HepG2 (cell line): ENCODE results near the gene IDUA. TPM values are rescaled to one million over a fixed set of nuclear protein-coding genes. Genes with fewer than 3 reads are reported as not detected.
"Not testable (repeated sequence)": the region's sequence is repeated elsewhere in the genome, so short reads cannot be mapped to it uniquely, and the experiment has no call there.

ENCODE experiments used
- ATAC-seq: fragments of 200-7000 bp; cut with Tn5 transposase; 3 replicates; pipeline ENCODE4 v1.9.1; 2020; ENCODE audit warnings: mild to moderate bottlenecking, moderate library complexity
- BruUV-seq: library from RNA; stranded (reverse); fragments of 400-500 nt; replicated peaks from 2 replicates; lab custom pipeline; 2021; lab: Mats Ljungman, UMichigan
- CTCF ChIA-PET: fragments of 300-600 bp; formaldehyde crosslinking; extraction: SDS; loops from one replicate; lab custom pipeline; 2021; ENCODE audit warnings: low total read pairs, inconsistent platforms, low intra/inter-chr PET ratio; lab: Yijun Ruan, JAX
- POLR2A ChIA-PET: fragments of 350-600 bp; sonication (Branson Sonifier 250); formaldehyde crosslinking; loops from one replicate; lab custom pipeline; 2020; ENCODE audit warnings: antibody characterized with exemption, inconsistent platforms; lab: Yijun Ruan, JAX
- DNase-seq: peaks from one replicate; pipeline ENCODE4 v3.0.0-alpha.2; 2015; ENCODE audit warnings: low spot score
- FAIRE-seq: peaks from 3 replicates; lab custom pipeline; 2011; peaks lifted over from hg19 to GRCh38; lab: Jason Lieb, UNC
- H2AFZ ChIP-seq: one replicate; pipeline ENCODE4 v1.6.1; 2011; ENCODE audit warnings: low read length, inconsistent platforms
- H3K27ac ChIP-seq: fragments of 300-600 bp; 3 replicates; pipeline ENCODE4 v1.8.0; 2011; ENCODE audit warnings: mixed run types, mild to moderate bottlenecking, mixed read lengths, low read length, inconsistent platforms; ENCODE audit not compliant: insufficient read depth; ENCODE audit errors: extremely low read length
- H3K27me3 ChIP-seq, 2 experiments: fragments of 200-600 bp in 1 of 2; 2 replicates in 1 of 2; 3 replicates in 1 of 2; pipeline versions ENCODE4 v1.6.0 to v1.8.0; 2011; ENCODE audit warnings: low read length in 2 of 2, mild to moderate bottlenecking in 2 of 2, moderate library complexity in 2 of 2, inconsistent platforms in 1 of 2; ENCODE audit not compliant: insufficient read depth in 2 of 2, control insufficient read depth in 1 of 2
- H3K36me3 ChIP-seq, 2 experiments: fragments of 200-600 bp in 1 of 2; replicated peaks in 1 of 2; 2 replicates in 1 of 2; 3 replicates in 1 of 2; pipeline versions ENCODE4 v1.5.1 to v1.8.0; 2011; ENCODE audit warnings: low read length in 2 of 2, inconsistent platforms in 1 of 2; ENCODE audit not compliant: insufficient read depth in 2 of 2, control insufficient read depth in 1 of 2
- H3K4me1 ChIP-seq: 2 replicates; pipeline ENCODE4 v1.5.1; 2012; ENCODE audit warnings: low read length, inconsistent platforms; ENCODE audit not compliant: insufficient read depth
- H3K4me2 ChIP-seq: 2 replicates; pipeline ENCODE4 v1.6.0; 2011; ENCODE audit warnings: low read depth, low read length, inconsistent platforms
- H3K4me3 ChIP-seq, 3 experiments: fragments of 200-600 bp in 1 of 3; sonication (generic), shearing (Covaris generic) in 1 of 3; replicated peaks in 1 of 3; 2 replicates each; pipeline ENCODE4 v1.5.1; 2011 to 2016; ENCODE audit warnings: low read length in 3 of 3, inconsistent platforms in 2 of 3, low read depth in 2 of 3, mild to moderate bottlenecking in 2 of 3, control low read depth in 1 of 3, mixed read lengths in 1 of 3; ENCODE audit not compliant: insufficient read depth in 1 of 3
- H3K79me2 ChIP-seq: one replicate; pipeline ENCODE4 v1.6.1; 2011; ENCODE audit warnings: low read length, inconsistent platforms; ENCODE audit not compliant: insufficient read depth
- H3K9ac ChIP-seq: 2 replicates; pipeline ENCODE4 v1.6.0; 2011; ENCODE audit warnings: mild to moderate bottlenecking, low read depth, low read length, inconsistent platforms; ENCODE audit not compliant: insufficient read depth
- H3K9me3 ChIP-seq: 2 replicates; pipeline ENCODE4 v1.5.1; 2012; ENCODE audit warnings: mild to moderate bottlenecking, low read length
- H4K20me1 ChIP-seq: 2 replicates; pipeline ENCODE4 v1.6.0; 2011; ENCODE audit warnings: inconsistent platforms, mild to moderate bottlenecking, low read length, moderate library complexity; ENCODE audit not compliant: insufficient read depth
- ZBTB26 ChIP-seq: IDR thresholded peaks from 2 replicates; pipeline ENCODE4 v1.6.1; 2016; ENCODE audit warnings: missing compliant biosample characterization, missing genetic modification reagents, borderline replicate concordance
- ZNF614 ChIP-seq: IDR thresholded peaks from 2 replicates; pipeline ENCODE4 v1.6.1; 2018; ENCODE audit warnings: missing biosample characterization, missing genetic modification reagents, inconsistent platforms, borderline replicate concordance
- WGBS: methylation state at CpG from one replicate; pipeline ENCODE4 v1.1.6; 2017; ENCODE audit warnings: low lambda C conversion rate; 5-methylcytosine and 5-hydroxymethylcytosine counted together
- in situ Hi-C: cut with HindIII; loops from 2 replicates; pipeline ENCODE4 v1.10.0; 2017; ENCODE audit warnings: low pct_unique_long_range_greater_than_20kb; ENCODE audit not compliant: extremely low pct_ligation_motif_present
- intact Hi-C: fragments of 100-400 bp; cut with micrococcal nuclease; formaldehyde crosslinking; loops from one replicate; pipeline ENCODE4 v1.10.0; 2022; ENCODE audit not compliant: unreplicated experiment
- polyA plus RNA-seq, 8 experiments: library from polyadenylated mRNA; depleted of rRNA in 3 of 8; stranded (reverse) in 7 of 8; unstranded in 1 of 8; fragments of >200 nt; fragmentation: Illumina TruSeq in 4 of 8; extraction: Trizol in 4 of 8; gene quantifications; 2 replicates each; pipeline versions ENCODE4 v1.2.1 to v1.2.3, GENCODE V29; 2011 to 2016; ENCODE audit warnings: low read depth in 4 of 8, missing spikeins in 1 of 8, mixed read lengths in 1 of 8; ENCODE audit not compliant: insufficient read depth in 1 of 8
- total RNA-seq, 5 experiments: library from RNA; depleted of rRNA; stranded (reverse); fragments of >200 nt; fragmentation: Illumina TruSeq; extraction: Trizol; gene quantifications; 2 replicates each; pipeline ENCODE4 v1.2.3, GENCODE V29; 2016; ENCODE audit warnings: low read depth in 1 of 5
- TF ChIP-seq, protein P1 (sequence below): sonication (generic); formaldehyde crosslinking; IDR thresholded peaks from 2 replicates; pipeline ENCODE4 v1.5.1; 2020; ENCODE audit warnings: missing genetic modification reagents, mild to moderate bottlenecking, borderline replicate concordance

IDUA gene
- total and polyA plus RNA-seq, 2 of the 13 experiments (the other 11 are each of a cell fraction or from before 2014, with no cell fraction given): 0.77 to 1.0 TPM

GRCh38 chr4:974668-975067, 12.2 kb upstream of the IDUA start (continued):
- TF ChIP-seq ZBTB26 (no peak), ZNF614 (CRISPR knock-in tag) (no peak)
- TF ChIP-seq, protein P1, sequence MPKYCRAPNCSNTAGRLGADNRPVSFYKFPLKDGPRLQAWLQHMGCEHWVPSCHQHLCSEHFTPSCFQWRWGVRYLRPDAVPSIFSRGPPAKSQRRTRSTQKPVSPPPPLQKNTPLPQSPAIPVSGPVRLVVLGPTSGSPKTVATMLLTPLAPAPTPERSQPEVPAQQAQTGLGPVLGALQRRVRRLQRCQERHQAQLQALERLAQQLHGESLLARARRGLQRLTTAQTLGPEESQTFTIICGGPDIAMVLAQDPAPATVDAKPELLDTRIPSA: no peak

- CTCF ChIA-PET, H4K20me1 ChIP-seq, H3K4me3 ChIP-seq, H3K9ac ChIP-seq, H3K9me3 ChIP-seq, in situ Hi-C loops, H3K36me3 ChIP-seq, H3K27me3 ChIP-seq, intact Hi-C loops, H3K79me2 ChIP-seq, ATAC-seq, DNase-seq, BruUV-seq, H3K4me2 ChIP-seq, H2AFZ ChIP-seq, H3K27ac ChIP-seq, POLR2A ChIA-PET, FAIRE-seq: not testable (repeated sequence)
- peaks cover 29% of the 10 kb centered on the region for H3K4me1 ChIP-seq
- WGBS: 75% methylated on average over 9 of the region's 25 CpGs
Measured at GRCh38 chr4:976016-976415, 10.8 kb upstream of the IDUA start.
